Measurements from ENCODE around the gene CDH4.

GRCh38 chr20:61518424-61518951, 266.4 kb downstream of the CDH4 start:
- no peak for TF ChIP-seq POLR2A (IDR thresholded peaks at IDR 0.05)
- TF ChIP-seq EP300 (IDR thresholded peaks at IDR 0.05), result no peak

Data from ovary (tissue), 1 donor.